ENCODE results near the gene FAM124A.
A peak's percentile ranks its signal among the peaks of the same experiment; 100 is the strongest.

The FAM124A gene, protein sequence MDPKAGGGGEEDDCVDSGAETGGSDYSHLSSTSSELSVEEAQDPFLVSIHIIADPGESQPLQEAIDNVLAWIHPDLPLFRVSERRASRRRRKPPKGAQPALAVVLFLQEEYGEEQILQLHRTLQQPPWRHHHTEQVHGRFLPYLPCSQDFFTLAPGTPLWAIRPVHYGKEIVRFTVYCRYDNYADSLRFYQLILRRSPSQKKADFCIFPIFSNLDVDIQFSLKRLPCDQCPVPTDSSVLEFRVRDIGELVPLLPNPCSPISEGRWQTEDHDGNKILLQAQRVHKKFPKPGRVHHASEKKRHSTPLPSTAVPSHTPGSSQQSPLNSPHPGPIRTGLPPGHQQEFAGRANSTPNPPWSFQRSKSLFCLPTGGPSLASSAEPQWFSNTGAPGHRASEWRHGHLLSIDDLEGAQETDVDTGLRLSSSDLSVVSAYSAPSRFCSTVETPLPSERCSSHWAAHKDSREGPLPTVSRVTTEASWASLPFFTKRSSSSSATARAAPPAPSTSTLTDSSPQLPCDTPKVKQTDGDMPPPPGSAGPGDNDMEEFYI
- 0.57 to 13.4 (median 1.6) reads per million in 17 experiments for total RNA-seq

DNA sequence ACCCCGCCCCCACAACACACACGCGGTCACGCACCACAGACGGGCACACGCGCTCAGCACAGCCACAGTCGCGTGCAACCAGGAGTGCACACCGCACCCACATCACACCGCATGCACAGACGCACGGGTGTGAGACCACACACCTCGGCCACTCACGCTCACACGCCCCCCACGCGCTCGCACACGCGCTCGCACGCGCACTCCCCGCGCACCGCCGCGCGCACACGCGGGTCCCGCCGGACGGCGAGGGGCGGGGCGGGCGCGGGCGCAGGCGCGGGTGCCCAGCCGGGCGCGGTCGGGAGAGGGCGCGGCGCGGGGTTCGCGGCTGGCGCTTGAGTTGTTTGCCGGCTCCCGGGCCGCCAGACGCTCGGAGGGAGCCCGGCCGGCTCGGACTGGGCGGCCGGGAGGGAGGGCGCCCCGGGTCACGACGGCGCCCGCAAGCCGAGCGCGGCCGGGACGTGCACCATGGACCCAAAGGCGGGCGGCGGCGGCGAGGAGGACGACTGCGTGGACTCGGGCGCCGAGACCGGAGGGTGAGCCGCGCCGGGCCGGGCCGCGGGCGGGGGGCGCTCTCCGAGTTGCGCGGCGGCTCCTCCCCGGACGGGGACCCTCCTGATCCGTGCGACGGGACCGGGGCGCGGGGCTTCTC, at the start of gene FAM124A:
Gene FAM124A (plus strand): TSS at position 362 of the 649 bp plus-strand sequence. CDS start 104 bp downstream, at position 466.
- peak; percentile 64 to 90 (median 77) for DNase-seq

DNA sequence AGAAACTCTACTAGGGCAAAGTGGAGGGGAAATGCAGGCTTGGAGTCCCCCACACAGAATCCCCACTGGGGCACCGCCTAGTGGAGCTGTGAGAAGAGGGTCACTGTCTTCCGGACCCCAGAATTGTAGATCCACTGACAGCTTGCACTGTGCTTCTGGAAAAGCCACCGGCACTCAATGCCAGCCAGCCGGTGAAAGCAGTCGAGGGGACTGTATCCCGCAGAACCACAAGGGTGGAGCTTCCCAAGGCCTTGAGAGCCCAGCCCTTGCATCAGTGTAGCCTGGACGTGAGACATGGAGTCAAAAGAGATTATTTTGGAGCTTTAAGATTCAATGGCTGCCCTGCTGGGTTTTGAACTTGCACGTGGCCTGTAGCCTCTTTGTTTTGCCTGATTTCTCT, 47.2 kb upstream of the FAM124A start:
- DNase-seq: no peak

DNA sequence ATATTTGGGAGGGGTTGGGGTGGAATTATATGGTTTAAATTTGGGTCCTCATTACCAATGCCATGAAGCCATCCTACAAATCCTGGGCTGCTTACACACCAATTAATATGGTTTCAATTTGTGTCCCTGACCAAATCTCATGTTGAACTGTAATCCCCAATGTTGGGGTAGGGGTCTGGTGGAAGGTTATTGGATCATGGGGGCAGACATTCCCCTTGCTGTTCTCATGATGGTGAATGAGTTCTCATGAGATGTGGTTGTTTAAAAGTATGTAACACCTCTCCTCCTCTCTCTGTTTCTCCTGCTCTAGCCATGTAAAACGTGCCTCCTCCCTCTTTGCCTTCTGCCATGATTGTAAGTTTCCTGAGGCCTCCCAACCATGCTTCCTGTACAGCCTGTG, 46.6 kb upstream of the FAM124A start:
- DNase-seq: no peak

DNA sequence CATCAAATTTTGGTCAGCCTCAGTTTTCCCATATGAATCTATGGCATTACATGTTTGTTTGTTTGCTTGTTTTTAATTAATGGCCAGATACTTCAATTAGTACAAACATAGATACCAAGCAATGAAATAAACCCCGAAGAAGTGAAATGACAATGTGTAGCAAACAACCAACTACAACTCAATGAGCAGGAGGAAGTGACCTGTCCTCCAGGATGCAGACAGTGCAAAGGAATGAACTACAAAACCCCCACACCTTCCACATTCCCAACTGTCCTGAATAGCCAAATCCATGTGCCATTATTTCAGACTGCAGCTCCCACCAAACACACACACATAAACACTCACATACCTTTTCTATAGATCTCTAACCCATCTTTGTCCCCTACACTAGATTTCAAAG, 45.0 kb upstream of the FAM124A start:
- no peak for DNase-seq

DNA sequence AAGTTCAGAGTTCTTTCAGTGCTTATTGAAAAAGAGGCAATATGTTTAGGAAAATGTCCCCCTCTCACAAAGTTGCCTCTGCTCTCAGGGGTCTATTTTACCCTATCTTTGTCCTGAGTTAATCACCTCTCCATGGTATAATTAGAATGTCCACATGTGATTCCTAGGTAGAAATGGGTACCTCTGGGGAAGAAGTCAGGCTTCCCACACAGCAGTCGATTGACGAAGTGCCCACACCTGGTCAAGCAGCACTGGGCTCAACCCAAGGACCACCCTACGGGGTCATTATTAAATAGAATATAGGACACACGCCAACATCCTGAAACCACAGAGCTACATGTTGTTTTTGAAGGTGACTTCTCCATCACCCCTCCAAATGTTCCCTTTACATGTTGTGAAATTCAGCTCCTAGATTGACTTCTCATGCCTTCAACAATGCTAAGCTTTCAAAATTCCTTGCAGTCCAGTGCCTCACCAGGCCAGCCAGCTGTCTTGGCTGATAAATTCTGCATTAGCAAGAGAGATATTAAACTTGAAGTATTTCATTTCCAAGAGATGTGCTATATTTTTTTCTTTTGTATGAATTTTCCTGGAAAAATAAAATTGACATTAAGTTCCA, 43.6 kb upstream of the FAM124A start:
- no peak for DNase-seq

DNA sequence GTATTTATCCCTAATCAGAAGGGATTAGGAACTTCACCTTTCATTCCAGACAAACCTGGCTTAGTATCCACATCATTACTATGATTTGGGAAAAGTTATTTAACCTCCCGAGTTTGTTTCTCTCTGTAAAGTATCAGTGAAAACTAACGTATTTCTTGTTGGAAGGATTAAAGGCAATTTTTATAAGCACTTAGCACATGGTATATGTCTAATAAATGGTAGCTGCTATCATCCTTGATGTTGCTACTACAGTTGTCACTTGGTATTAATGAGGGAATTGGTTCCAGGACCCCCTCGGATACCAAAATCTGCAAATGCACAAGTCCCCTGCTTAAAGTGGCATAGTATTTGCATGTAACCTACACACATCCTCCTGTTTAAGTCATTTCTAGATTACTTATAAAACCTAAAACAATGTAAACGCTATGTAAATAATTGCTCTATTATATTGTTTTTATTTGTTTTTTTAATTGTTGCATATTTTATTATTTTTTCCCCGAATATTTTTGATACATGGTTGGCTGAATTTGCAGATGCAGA, 42.7 kb upstream of the FAM124A start:
- no peak for DNase-seq

DNA sequence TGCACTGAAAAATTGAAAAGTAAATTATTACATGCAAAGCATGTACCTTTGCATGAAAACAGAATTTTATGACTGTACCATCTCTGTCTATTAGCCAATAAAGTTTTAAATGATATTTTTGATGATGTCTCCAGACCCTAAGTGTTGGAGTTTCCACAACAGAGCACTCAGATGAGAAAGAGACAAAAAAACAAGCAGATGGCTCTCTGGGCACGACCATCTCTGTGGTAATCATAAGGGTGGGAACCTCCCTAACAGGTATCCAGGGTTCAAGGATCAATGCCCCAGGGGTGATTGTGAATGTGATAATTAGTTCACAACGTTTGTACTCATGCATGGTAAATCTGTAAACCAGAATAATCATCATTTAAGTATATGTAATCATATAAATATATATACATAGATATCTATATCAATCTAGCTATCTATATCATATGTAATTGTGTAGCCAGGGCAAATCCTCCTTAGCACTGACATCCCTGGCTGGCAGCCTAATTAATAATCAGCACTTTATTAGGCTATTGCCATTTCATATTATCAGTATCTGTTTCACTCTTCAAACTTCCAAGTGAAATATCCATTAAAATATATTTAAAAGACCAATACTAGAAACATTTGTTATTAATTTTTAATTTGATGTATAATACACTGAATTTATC, 41.2 kb upstream of the FAM124A start:
- no peak for DNase-seq

DNA sequence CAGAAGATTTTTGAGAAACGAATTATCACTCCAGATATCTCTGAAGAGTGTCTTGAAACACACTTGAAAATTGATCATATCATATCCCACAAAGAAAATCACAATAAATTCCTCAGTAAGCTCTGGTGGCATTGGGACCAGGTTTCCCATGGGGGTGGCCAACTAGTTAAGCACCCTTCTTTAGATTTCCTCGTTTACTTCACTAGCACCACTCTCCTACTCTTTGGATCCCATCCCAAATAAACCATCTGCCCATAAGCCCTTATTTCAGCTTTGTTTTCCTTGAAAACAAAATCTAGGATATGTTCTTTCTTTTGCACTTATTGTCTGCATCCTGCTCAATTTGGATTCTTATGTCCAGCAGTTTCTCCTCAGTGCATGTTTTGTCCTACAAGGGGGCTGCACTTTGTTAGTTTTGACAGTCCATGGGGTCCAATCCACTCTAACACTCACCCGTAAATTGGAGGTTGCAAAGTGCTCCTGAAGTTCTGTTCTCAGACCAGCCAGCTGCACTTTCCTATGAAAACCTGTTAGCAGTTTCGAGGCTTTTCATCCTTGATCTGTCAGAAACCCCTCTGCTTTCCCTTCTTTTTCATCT, 40.3 kb upstream of the FAM124A start:
- no peak for DNase-seq

DNA sequence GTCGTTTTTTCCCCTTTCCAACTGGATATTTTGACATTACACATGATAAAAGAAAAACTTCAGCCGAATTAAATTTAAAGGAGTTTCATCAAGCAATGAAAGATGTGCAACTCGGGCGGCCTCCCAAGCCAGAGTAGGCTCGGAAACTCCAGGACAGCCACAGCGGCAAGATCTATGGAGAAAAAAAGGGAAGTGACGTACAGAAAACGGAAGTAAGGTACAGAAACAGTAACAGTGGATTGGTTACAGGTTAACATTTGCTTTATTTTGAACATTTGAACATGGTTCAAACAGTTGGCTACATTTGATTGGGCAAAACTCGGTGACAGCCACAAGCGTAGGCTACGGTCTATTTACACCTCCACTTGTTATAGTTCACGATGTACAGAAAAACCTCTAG, 30.5 kb upstream of the FAM124A start:
- peak in 1 of 4 experiments; percentile 9 for DNase-seq

DNA sequence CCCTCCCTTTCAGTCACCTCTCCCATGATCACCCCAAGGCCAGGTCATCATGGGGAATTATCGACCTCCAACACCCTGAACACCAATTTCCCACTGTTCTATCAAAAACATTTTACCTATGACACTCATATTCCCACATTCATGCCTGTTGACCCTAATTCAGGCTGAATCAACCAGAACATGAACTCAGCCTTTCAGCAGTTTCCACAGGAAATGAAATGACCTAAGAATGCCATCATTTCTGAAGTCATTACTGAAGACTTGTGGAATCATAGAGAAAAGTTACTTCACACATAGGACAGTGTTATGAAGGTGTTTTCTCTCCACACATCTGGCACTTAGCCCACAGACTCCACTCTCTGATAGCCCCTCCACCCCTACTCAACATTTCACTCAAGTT, 29.9 kb upstream of the FAM124A start:
- peak in 3 of 4 experiments; percentile 4 to 51 (median 16) for DNase-seq

DNA sequence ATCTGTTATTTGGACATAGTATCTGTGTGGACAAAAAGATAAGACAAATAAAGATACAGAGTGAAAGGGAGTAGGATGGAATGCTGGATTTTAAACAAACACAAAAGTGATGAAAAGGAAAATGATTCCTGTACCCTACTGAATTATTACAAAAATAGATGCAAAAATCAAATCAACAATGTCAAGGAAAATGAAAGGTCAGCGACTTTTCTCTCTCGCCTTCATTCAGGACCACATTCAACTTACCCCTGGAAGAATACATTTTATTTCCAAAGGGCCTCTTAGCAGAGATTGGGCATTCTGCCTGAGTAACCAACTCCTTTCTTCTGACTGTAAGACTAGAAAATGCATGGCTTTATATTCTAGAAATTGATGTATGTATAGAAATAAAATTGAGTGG, 28.8 kb upstream of the FAM124A start:
- no peak for DNase-seq

DNA sequence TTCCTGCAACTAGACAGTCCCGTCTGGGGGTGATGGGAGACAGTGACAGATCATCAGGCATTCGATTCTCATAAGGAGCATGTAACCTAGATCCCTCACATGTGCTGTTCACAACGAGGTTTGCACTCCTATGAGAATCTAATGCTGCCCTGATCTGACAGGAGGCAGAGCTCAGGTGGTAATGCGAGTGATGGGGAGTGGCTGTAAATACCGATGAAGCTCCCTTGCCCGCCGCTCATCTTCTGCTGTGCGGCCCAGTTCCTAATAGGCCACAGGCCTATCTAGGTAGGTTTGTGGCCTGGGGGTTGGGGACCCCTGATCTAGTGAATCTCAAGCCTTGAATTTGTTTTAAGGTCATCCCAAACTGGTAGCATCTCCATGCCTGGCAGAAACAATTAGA, 27.3 kb upstream of the FAM124A start:
- no peak for DNase-seq

DNA sequence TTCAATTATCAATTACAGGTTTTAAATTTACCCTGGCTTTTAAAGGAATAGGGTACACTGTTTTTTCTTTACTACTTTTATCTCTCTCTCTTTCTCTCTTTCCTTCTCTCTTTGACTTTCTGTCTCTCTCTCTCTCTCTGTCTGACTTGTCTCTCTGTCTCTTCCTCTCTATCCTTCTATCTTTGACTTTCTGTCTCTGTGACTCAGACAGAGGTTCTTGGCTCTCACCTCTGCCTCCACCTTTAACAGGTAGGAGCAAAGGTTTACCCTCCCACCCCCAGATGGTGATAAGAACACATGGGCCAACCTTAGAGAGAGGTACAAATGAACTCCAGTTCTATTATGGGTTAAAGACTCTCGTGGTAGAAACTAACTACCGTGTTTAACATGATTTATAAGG, 20.3 kb upstream of the FAM124A start:
- DNase-seq: no peak

DNA sequence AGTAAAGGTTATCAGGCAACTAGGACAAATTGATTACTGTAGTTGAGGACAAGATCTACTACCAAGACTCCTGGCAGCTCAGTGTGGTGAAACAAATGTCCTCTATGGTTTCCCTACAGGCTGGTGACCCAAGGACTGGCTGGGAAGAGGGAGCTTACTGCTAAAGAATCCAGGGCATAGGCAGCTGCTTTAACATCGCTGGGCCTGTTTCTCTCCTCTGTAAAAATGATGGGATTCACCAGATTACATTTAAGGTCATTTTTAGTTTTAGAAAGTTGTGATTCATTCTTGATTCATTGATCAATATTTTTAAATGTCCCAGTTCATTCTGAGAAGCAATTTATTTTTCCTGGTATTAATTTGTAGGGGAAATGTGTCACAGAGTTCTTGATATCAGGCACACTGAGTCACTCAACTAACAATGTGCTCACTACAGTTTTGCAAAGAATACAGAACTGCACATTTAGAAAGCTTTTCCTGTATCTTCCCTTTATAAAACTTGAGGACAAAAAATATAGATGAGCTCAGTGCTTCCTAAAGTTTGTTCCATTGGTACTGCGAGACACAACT, 19.6 kb upstream of the FAM124A start:
- DNase-seq: no peak

DNA sequence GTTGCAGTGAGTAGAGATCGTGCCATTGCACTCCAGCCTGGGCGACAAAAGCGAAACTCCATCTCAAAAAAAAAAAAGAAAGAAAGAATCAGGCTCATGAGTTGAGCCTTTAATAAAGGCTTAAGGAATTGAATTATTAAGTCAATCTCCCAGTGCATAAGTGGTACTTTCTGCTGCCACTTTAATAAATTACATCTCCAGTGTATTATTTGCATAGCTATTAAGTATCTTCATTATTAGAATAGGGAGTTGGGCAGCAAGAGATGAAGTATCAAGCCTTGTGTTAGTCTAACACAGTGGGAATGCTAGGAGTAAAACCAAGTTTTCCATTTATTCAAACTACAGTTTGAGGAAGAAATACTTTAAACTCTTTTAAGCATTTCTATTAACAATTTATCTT, 15.6 kb upstream of the FAM124A start:
- DNase-seq: no peak

DNA sequence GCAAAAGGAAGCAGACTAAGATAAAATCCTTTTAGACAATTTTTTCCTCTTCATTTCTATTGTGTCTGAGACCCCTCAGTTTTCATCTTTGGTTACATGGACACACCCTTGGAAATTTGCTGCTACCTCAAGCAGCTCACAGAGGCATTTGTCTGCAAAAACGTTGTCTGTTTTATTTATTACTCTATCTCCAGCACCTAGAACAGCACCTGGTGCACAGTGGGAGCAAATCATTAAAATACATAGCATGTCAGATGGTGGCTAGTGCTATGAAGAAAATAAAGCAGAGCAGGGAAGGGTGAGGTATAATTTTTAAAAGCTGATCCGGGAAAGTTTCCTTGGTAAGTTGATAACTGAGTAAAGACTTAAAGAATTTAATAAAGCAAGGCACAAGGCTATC, 14.3 kb upstream of the FAM124A start:
- DNase-seq: no peak

DNA sequence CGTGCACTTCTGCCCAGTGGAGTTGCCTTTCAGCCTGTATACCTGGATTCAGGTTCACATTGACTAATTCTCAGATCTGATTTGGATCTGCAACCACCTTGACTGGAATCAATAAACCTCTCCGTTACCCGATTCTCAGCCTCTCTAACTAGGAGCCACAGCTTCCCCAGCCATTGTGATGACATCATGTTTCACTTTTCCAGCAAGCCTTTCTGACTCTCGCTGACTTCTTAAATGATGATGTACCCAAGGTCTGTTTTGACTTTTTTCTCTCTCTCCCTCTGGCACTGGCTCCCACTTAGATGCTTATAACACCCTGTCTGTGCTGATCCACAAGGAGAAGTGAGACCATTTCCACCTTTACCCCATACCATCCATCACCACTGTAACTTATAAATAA, 13.5 kb upstream of the FAM124A start:
- DNase-seq: no peak

DNA sequence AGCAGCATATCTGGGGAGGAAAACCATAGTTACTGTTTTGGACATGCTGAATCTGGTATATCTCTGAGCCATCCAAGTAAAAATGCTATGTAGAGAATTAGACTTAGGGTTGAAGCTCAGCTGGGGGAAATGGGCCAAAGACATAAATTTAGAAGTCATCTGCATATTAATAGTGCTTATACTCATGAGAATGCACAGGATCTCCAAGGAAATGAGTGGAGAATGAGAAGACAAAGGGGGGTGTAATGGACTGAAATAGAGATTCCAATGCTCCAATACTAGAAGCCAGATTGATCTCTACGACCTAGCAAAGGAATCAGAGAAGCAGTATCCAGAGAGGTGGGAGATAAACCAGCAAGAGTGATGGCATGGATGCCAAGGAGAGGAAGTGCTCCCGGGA, 10.3 kb upstream of the FAM124A start:
- DNase-seq: no peak

DNA sequence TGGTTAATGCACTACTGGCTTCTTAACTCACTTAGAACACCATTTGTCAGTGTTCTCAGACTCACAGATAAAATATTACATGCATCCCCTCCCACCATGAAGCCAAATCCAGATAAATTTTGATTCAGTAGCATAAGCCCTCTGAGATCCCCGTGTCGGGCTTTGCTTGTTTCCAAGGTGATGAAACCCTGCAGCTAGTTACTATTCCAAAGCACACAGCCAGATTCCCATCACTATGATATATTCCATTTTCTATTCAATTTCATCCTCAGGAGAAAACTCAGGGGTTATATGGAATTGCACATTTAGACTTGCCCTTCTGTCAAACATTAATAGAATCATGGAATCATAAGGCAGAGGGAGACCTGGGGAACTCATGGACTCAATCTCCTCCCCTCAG, 9.4 kb upstream of the FAM124A start:
- DNase-seq: no peak

DNA sequence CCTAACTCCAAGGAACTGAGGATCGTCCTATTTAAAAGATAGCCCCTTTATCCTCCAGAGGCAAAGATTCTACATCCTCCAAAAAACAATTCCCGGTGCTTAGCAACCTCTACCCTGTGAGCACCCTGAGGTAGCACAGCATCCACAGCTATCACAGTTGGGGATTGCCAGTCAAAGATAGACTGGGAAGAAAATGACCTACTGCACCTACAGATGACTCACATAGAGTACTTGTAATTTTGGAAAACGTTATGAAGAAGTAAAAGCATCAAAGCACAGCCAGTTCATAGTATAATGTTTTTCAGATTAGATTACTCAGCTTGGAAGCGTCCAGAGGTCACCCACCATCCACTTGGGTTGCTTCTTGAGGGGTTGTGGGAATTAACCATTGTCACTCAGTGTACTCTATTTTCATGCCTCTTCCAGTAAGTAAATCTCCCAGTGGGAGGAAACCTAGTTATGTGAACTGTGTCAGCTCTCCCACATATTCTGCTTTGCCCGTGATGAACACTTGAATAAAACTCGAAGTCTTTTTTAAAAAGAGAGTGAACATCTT, 8.9 kb upstream of the FAM124A start:
- DNase-seq: no peak

DNA sequence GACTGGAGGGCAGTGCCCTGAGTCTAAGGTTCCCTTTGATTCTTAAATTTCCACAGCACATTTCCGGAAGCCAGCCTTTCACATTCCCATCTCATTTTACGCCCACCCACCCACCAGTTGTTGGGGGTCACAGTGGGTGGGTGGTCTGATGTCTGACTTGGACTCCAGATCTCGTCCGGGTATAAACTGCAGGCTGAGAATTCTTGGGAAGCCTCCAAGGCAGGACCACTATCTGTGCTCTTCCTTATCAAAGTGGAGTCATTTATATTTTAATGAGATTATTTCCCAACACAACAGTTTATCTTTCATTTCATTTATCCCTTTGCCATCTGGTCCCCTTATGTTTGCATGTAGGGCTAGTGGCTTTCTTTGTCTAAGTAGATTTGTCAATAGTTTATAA, 3.6 kb upstream of the FAM124A start:
- no peak for DNase-seq

DNA sequence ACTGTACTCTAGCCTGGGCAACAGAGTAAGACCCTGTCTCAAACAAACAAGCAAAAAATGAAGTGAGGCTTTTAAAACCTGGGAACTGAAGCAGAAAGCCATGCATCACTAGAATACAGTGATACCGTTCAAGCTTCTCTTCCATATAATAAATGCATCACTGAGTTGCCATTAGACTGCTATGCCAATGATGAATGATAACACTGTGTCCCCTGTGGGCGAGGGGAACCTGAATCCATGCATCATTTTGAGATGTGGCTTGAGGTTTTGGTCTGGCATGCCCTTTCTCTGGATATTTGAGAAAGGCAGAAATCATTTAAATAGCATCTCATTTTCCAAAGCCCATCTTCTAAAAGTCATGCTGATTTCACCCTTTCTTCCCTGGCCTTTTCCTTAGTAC, 1.5 kb upstream of the FAM124A start:
- DNase-seq: no peak

Data from suppressor macrophage (primary cell).